Transverse colon (tissue), 4 donors: ENCODE measurements around the gene RGP1.

Experiments
- CTCF ChIP-seq, 5 experiments: fragments of 200-600 bp in 3 of 5; fragments of 450-650 bp in 2 of 5; sonication (generic) in 3 of 5; IDR thresholded peaks; 1 replicate in 2 of 5; 2 replicates in 3 of 5; pipeline ENCODE4 v1.5.1; 2016 to 2017; ENCODE audit warnings: antibody characterized with exemption in 5 of 5, inconsistent platforms in 3 of 5, mild to moderate bottlenecking in 2 of 5, moderate library complexity in 1 of 5
- EP300 ChIP-seq: sonication (generic); formaldehyde crosslinking; IDR thresholded peaks from one replicate; pipeline ENCODE4 v1.6.1; 2017; ENCODE audit warnings: antibody characterized with exemption, low read depth
- POLR2A ChIP-seq: fragments of 450-650 bp; IDR thresholded peaks from one replicate; pipeline ENCODE4 v1.6.1; 2016; ENCODE audit warnings: antibody characterized with exemption, mild to moderate bottlenecking, moderate library complexity
- POLR2AphosphoS5 ChIP-seq, 3 donors: sonication (generic); formaldehyde crosslinking; IDR thresholded peaks; one replicate each; pipeline ENCODE4 v1.6.1; 2016; ENCODE audit warnings: antibody characterized with exemption in 3 of 3

- TF ChIP-seq CTCF (IDR thresholded peaks at IDR 0.05) = no peak
- no peak for TF ChIP-seq POLR2A
- no peak for TF ChIP-seq EP300
- TF ChIP-seq POLR2AphosphoS5 (IDR thresholded peaks at IDR 0.05) = no peak
These were observed 26.9 kb downstream of the RGP1 start for GRCh38 chr9:35776018-35776417.
